HG02588 (cell line): Measurements from ENCODE around the gene RTRAF.

ENCODE experiments used
- ATAC-seq: cut with Tn5 transposase; IDR thresholded peaks from one replicate; pipeline ENCODE4 v1.9.1; 2021; ENCODE audit warnings: mild to moderate bottlenecking, moderate library complexity; ENCODE audit not compliant: unreplicated experiment

Gene RTRAF

DNA sequence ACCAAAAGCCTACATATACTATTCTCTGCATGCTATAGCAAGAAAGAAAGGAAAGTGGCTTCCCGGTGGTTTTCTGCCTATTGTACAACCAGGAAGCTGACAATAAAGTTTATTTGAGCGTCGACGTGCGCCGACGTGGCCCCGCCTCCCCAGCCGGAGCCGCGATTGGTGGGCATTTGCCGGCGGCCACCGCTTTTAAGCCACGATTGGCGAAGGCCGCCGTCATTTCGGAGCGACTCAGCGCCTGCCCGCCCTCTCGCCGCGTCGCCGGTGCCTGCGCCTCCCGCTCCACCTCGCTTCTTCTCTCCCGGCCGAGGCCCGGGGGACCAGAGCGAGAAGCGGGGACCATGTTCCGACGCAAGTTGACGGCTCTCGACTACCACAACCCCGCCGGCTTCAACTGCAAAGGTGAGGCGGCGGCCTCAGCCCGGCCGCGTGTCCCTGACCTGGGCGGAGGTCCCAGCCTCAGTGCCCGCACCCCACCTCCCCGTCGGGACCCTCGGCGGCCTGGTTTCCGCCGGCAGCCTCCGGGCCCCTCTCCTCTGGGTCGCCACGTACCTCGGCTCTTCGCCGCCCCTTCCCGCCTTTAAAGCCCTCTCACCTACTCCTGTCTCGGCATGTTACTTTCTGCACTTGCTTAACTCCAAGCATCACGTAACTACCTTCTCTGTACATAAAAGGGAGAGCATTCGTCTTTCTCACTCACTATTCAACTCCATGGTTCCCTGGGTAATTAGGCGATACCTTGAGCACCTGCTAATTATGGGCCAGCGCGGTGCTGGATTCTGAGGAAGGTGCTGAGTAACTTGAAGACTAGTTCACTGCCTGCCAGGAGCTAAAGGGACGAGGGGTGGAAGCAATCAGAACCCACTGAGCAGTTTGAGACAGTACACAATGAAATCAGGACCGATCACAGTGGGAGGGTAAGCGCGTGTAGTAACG is at the start of gene RTRAF:
Gene RTRAF (plus strand): TSS at position 254 of the 942 bp plus-strand sequence. CDS start 94 bp downstream, at position 348.
- ATAC-seq: peak; percentile 95

DNA sequence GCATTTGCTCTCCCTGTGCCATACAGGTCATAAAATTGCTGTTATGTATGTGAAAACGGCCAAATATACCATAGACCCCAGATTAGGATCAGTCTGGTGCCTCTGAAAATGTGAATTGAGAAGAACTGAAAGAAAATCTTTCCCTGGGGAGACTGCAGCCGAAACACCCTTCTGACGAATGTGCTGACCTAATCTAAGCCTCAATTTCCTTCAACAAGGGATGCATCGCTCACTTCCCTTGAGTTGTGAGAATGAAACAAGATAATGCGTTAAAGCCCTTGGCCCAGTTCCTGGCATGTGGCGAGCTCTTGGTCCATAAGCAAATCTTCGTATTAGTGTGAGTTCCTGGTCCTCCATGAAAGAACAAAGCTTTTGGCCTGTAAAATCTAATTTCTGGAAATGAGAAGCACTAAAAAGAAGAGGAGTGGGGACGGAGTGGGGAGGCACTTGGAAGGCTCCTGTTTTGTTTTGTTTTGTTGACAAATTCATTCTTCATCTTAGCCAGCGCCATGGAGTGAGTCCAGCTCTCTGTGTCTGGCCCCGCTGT is 49.5 kb upstream of the RTRAF start:
- no peak for ATAC-seq

- no peak for ATAC-seq
Observed at GRCh38 chr14:51942971-51943370, 46.4 kb upstream of the RTRAF start.

- no peak for ATAC-seq
Observed at GRCh38 chr14:51950007-51950406, 39.3 kb upstream of the RTRAF start.

DNA sequence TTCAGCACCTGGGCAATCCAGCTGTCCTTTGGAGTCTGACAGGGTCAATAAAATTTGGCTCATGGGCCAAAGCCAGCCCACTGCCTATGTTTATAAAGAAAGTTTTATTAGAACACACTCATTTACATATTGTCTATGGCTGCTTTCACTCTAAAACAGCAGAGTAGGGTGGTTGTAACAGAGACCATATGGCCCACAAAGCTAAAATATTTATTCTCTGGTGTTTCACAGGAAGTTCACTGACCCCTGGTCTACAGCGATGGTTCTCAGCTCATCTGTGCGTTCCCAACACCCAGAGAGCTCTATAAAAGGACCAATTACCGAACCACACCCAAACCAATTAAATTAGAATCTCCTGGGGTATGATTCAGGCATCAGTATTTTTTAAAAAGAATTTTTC is 37.7 kb upstream of the RTRAF start:
- no peak for ATAC-seq

- no peak for ATAC-seq
Observed at GRCh38 chr14:51954031-51954430, 35.3 kb upstream of the RTRAF start.

- no peak for ATAC-seq
Observed at GRCh38 chr14:51954657-51955056, 34.7 kb upstream of the RTRAF start.

DNA sequence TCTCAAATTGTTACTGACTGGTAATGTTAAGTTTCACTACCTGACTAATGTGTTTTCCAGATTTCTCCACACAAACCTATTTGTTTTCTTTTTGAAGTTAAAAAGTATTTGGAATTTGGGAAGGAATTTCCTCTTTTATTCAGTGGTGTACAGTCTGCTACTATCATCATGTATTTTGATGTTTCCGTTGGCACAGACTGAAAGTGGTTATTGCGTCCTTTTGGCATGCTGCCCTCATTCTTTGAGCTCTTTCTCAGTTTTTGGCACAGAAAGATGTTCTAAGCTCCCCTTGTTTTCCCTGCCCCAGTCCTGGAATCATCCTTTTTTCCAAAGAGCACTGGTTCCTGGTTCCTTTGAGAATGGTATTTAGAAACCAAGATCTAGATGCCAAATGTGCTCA is 31.4 kb upstream of the RTRAF start:
- no peak for ATAC-seq

DNA sequence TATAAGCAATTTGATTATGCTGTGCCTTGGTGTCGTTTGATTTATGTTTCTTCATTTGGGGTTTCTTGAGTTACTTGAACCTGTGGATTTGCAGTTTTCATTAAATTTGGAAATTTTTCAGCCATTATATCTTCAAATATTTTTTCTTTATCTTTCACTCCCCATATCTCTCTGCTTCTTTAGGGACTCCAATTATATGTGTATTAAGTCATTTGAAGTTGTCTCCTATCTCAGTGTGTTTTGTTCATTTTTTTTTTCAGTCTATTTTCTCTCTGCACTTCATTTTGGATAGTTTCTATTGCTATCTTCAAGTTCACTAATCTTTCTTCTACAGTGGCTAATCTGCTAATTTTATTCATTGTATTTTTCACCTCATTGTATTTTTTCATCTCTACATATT is 29.4 kb upstream of the RTRAF start:
- ATAC-seq: no peak

- ATAC-seq: no peak
Observed at GRCh38 chr14:51960866-51961265, 28.5 kb upstream of the RTRAF start.

DNA sequence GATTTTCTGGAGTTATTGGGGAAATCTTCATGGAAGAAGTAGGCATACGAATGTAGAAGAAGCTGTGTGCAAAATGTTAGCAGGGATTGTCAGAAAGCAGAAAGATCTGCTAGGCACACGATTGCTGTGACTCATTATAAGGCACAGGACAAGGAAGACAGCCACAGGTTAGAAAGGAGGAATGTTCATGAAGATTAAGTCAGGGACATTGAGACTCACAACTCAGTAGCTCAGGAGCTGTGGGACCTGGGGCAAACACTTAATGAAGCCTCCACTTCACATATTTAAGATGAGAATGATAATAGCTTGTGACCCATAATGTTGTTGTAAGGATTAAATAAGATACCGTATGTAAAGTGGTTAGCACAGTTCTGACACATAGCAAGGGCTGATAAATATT is 26.6 kb upstream of the RTRAF start:
- no peak for ATAC-seq

- no peak for ATAC-seq
Observed at GRCh38 chr14:51963286-51963685, 26.1 kb upstream of the RTRAF start.

DNA sequence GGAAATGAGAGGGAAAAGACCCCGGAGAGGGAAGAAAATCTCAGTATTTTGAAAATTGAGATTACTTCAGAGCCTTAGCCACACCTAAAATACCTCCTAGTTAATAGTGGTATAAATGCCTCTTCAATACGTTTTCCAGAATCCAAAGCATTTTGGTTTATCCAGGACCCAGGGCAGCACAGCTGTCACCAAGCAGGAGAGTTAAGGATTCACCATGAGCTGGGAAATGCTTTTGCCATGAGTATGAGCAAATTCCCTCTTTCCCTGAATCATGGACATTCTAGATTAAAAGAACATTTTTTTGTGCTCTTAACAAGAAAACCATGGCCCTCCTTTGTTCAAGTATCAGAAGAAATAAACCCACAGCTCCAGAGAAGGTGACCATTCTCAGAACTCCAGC is 21.8 kb upstream of the RTRAF start:
- ATAC-seq: no peak

DNA sequence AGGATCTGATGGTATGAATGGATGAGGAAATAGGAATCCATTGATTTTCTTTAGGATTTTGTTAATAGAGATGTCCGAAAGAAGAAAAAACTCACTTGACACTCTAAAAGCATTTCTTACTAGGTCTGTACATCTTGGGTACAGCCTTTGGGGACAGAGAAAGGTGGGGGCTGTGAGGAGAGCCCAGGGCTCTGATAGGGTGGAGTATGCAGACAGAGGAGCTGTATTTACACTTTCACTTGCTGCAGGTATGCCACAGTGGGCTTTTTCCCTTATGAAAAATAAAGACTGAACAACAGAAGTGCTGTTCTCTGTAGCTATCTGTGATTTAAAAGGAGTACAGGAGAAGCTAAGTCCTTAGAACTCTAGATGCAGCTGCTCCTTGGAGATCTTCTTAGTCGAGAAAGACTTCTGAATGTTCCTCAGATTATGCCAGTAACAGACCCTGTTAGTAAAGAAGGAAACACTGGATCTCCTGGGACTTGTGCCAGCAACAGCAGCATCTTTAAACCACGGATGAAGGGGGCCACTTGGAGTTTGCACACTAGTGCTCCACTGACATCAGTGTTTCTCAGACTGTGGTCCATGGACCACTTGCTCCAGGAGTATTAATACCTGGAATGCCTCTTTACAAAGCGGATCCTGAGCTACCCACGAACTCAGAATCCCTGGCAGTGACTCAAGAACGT is 19.4 kb upstream of the RTRAF start:
- no peak for ATAC-seq

GRCh38 chr14:51972566-51972965 is 16.8 kb upstream of the RTRAF start:
- ATAC-seq: no peak

DNA sequence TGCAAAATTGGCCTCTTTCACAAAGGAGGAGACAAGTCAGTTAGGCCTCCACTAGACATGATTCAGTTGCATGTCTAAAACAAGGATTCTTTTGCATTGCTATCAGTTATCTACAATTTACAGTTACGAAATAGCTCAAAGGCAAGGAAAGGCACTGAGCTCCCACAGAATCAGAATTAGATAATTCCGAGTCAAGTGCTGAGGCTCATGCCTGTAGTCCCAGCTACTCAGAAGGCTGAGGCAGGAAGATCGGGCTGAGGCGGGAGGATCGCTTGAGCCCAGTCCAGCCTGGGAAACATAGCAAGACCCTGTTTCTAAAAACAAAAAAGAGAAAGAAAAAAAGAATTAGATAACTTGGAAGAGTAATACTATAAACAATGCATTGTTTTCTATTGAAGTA is 12.3 kb upstream of the RTRAF start:
- ATAC-seq: no peak

GRCh38 chr14:51978681-51979085 is 10.7 kb upstream of the RTRAF start:
- no peak for ATAC-seq

DNA sequence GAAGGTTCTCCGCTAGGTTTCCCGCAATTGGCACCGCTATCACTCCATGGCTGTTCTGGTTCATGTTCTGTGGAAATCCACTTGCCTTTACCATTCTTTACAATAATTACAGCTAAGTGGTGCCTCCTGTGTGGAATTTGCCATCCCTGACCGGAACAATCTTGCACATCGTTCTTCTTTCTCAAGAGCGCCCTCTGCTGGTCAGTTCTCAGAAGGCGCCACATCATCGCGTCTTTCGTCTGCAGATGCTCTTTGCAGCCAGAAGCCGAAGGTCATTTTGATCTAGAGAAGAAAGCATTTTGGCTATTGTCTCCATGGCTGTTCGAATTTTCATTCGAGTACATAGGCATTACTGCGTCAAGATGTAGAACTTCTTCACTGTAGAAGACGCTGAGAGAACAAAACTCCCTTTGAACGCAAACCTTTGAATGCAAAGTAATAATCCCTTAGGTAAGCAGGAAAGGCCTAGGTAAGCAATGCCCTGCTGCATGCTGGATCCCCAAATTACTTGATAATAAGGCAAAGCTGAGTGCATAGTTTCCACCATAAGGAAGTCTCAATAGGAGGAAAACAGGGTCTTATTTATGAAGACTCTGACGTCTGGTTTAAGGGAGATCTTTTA is 10.1 kb upstream of the RTRAF start:
- peak; percentile 44 for ATAC-seq

DNA sequence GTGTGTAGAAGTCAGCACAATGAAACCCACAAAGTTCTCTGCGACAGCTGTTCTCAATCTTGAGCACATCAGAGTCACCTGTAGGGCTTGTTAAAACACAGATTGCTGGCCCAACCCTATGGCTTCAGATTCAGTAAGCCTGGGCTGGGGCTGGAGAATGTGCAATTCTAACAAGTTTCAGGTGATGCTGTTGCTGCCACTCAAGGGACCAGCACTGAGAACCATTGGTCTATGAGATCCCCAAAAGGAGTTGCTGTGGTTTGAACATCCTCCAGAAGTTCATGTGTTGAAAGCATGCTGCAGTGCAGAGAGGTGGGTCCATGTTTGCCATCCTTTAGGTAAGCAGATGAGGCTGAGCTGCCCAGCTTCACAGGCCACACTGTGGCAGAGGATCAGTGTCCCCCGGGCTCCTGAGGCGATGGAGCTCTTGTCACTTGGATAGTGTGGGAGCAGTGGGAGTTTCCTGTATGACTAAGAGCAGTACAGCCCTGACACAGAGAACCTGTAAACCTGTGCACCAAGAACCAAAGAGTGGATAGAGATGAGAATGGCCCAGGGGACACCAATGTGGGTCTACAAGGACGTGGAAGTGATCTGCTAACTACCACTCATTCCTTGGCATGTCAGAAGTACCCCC is 8.0 kb upstream of the RTRAF start:
- peak; percentile 60 for ATAC-seq

DNA sequence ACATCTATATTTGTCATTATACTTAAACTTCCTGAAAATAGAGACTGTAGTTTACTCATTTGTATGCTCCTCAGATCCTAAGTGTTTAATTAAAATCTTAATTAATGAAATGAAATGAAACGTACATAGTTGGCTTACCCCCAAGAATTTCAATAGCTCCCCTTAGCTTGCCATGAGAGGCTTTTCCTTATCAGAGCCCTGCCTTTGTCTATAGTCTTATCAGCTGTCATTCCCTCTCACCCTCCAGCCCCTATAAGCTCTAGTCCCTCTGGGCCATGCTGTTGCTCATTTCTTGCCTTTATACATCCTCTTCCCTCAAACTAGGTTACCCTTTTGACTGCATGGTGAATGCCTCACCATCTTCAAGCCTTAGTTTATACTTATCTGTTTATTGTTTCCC is 1.1 kb upstream of the RTRAF start:
- ATAC-seq: no peak

- ATAC-seq: no peak
Observed at GRCh38 chr14:51990488-51990887, 1.1 kb downstream of the RTRAF start.
